HG02981 (cell line): ENCODE data around the gene OR6K6.

ENCODE experiments used
- ATAC-seq: cut with Tn5 transposase; IDR thresholded peaks from one replicate; pipeline ENCODE4 v1.9.1; 2021; ENCODE audit warnings: mild to moderate bottlenecking, moderate library complexity; ENCODE audit not compliant: unreplicated experiment

The OR6K6 gene

DNA sequence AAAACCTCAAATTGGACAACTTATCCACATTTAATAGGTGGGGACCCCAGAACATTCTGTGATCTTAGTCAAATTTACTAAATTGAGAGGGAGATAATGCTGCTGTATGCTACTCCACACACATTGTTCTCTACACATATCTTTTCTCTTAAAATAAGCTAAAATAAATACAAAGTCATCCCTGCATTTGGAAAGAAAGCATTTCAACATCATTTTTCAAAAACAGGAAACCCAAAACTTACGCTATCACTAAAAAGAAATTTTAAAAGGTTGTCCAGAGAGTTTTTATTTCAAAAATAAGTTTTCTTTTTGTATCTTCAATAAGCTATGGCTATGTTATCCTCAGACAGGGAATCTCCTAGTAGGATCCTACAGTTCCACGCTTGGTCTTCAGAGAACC lies 46.0 kb downstream of the OR6K6 start:
- ATAC-seq: no peak

DNA sequence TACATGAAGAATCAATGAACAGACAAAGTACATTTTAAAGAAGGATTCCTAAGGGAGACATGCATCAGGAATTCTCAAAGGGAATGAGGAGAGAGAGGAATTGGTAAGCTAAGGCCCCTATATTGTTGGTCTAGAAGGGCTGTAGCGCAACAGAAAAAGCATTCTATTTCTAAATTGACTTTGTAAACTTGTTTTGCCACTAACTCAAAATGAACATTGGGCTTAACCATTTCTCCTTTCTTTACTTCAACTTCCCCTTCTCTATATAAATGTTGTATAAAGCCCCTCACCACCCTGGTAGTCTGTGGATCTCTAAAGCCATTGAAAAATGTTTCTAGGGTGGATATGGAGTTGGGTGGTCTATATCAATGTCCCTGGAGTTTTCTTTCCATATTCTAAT lies 46.9 kb downstream of the OR6K6 start:
- no peak for ATAC-seq

DNA sequence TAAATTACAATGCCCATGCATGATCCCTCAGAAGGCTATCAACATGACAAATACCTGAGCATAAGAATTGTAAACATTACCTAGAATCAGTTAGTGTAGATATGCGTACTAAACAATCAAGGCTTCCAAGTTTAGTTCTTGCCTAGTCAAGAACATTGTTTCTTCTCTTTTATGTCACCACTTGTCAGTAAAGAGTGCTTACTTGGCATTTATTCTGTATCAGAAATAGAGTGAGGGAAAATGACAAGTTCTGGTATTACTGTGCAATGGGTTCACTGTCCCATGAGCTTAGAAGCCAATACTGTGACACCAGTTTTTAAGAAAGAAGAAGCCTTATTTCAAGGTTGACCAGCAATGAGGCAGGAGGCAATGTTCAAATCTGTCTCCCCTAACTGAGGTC lies 49.2 kb downstream of the OR6K6 start:
- no peak for ATAC-seq
